Testis (tissue), 2 donors: Measurements from ENCODE around the gene RASA4.
"Not testable (repeated sequence)": the region's sequence is repeated elsewhere in the genome, so short reads cannot be mapped to it uniquely, and the experiment has no call there.

ENCODE experiments used
- CTCF ChIP-seq, 3 experiments: fragments of 450-650 bp in 2 of 3; fragments of 200-600 bp in 1 of 3; sonication (generic) in 1 of 3; IDR thresholded peaks; one replicate each; pipeline ENCODE4 v1.5.1; 2016 to 2019; ENCODE audit warnings: antibody characterized with exemption in 3 of 3, mild to moderate bottlenecking in 2 of 3, moderate library complexity in 1 of 3
- POLR2A ChIP-seq: fragments of 450-650 bp; IDR thresholded peaks from one replicate; pipeline ENCODE4 v1.6.1; 2017; ENCODE audit warnings: antibody characterized with exemption, mild to moderate bottlenecking, moderate library complexity

- not testable (repeated sequence) for TF ChIP-seq POLR2A; CTCF (IDR thresholded peaks at IDR 0.05)
Observed at GRCh38 chr7:102664765-102665164, 48.2 kb upstream of the RASA4 start.
